ENCODE results near the gene EFR3B.

GRCh38 chr2:25131253-25131566 is 89.3 kb downstream of the EFR3B start:
- no peak for TF ChIP-seq CTCF (conservative IDR thresholded peaks at IDR 0.05)
- no peak for TF ChIP-seq EZH2 (IDR thresholded peaks at IDR 0.05; ENCODE audit: low read depth)

Data from PC-9 (cell line).